Measurements from ENCODE around the gene NECTIN2.
"Not testable (repeated sequence)": the region's sequence is repeated elsewhere in the genome, so short reads cannot be mapped to it uniquely, and the experiment has no call there.

NECTIN2 gene

GRCh38 chr19:44903216-44903601, 57.1 kb downstream of the NECTIN2 start:
- Mint-ChIP-seq H3K4me3 (no peak overlapping the region), H3K36me3 (peaks cover 60% of the 10 kb centered on the region), H3K27ac (no peak overlapping the region), H3K4me1 (peaks cover 15% of the 10 kb centered on the region), H3K9me3 (no peaks in the 10 kb centered on the region)
- DNase-seq (ENCODE audit: low spot score in 2 of 2), result no peak
- ATAC-seq, result no peak

GRCh38 chr19:44903602-44904425, 57.7 kb downstream of the NECTIN2 start:
- peak; percentile 86 to 90 for DNase-seq (ENCODE audit: low spot score in 2 of 2)
- H3K4me1 Mint-ChIP-seq, result peaks cover 15% of the 10 kb centered on the region
- H3K4me3 Mint-ChIP-seq, result no peak overlapping the region
- ATAC-seq, result peak; percentile 66
- peaks cover 55% of the 10 kb centered on the region for H3K36me3 Mint-ChIP-seq
- H3K27ac Mint-ChIP-seq, result no peak overlapping the region
- H3K9me3 Mint-ChIP-seq, result no peaks in the 10 kb centered on the region

- H3K36me3 Mint-ChIP-seq, result peaks cover 50% of the 10 kb centered on the region
- ATAC-seq (no peak), DNase-seq (ENCODE audit: low spot score in 2 of 2) (no peak)
- no peak overlapping the region for H3K27ac Mint-ChIP-seq
- H3K4me3 Mint-ChIP-seq, result no peak overlapping the region
- peaks cover 15% of the 10 kb centered on the region for H3K4me1 Mint-ChIP-seq
- H3K9me3 Mint-ChIP-seq, result no peaks in the 10 kb centered on the region
Measured at GRCh38 chr19:44904426-44904994, 58.4 kb downstream of the NECTIN2 start.

- H3K36me3 Mint-ChIP-seq, result peaks cover 39% of the 10 kb centered on the region
- peaks cover 15% of the 10 kb centered on the region for H3K4me1 Mint-ChIP-seq
- peak within 1 kb of the TSS; percentile 3 for H3K4me3 Mint-ChIP-seq
- no peak within 1 kb of the TSS for H3K27ac Mint-ChIP-seq
- H3K9me3 Mint-ChIP-seq, result no peaks in the 10 kb centered on the region
- DNase-seq (ENCODE audit: low spot score in 2 of 2) (no peak), ATAC-seq (no peak)
Measured at GRCh38 chr19:44905437-44906160, 59.5 kb downstream of the NECTIN2 start, which contains the start of gene APOE. Gene APOE (plus strand): TSS chr19:44905796. CDS start chr19:44906625, 829 bp downstream.

- ATAC-seq (no peak), DNase-seq (ENCODE audit: low spot score in 2 of 2) (no peak)
- Mint-ChIP-seq H3K4me3 (no peak overlapping the region), H3K36me3 (peaks cover 19% of the 10 kb centered on the region), H3K27ac (no peak overlapping the region), H3K4me1 (peaks cover 12% of the 10 kb centered on the region), H3K9me3 (no peaks in the 10 kb centered on the region)
Measured at GRCh38 chr19:44907613-44908012, 61.5 kb downstream of the NECTIN2 start.

- Mint-ChIP-seq H3K4me1 (peaks cover 16% of the 10 kb centered on the region), H3K9me3 (no peaks in the 10 kb centered on the region)
Measured at GRCh38 chr19:44908074-44908835, 62.2 kb downstream of the NECTIN2 start.

GRCh38 chr19:44908836-44909261, 62.8 kb downstream of the NECTIN2 start:
- ATAC-seq, result no peak
- peaks cover 22% of the 10 kb centered on the region for H3K4me1 Mint-ChIP-seq
- H3K9me3 Mint-ChIP-seq, result no peaks in the 10 kb centered on the region
- H3K36me3 Mint-ChIP-seq, result peaks cover 12% of the 10 kb centered on the region
- H3K27ac Mint-ChIP-seq, result no peak overlapping the region
- DNase-seq (ENCODE audit: low spot score in 2 of 2), result no peak
- no peak overlapping the region for H3K4me3 Mint-ChIP-seq

More at GRCh38 chr19:44908074-44908835, 62.2 kb downstream of the NECTIN2 start:
- H3K27ac Mint-ChIP-seq, result no peak overlapping the region
- DNase-seq (ENCODE audit: low spot score in 2 of 2) (no peak), ATAC-seq (no peak)
- H3K4me3 Mint-ChIP-seq, result no peak overlapping the region
- peaks cover 18% of the 10 kb centered on the region for H3K36me3 Mint-ChIP-seq

- Mint-ChIP-seq H3K4me3 (no peak overlapping the region), H3K4me1 (peaks cover 30% of the 10 kb centered on the region), H3K27ac (no peak overlapping the region), H3K9me3 (no peaks in the 10 kb centered on the region), H3K36me3 (peaks cover 6% of the 10 kb centered on the region)
- DNase-seq (ENCODE audit: low spot score in 2 of 2) (no peak), ATAC-seq (no peak)
Measured at GRCh38 chr19:44909775-44910174, 63.7 kb downstream of the NECTIN2 start.

- H3K36me3 Mint-ChIP-seq; H3K4me3 Mint-ChIP-seq; DNase-seq (ENCODE audit: low spot score in 2 of 2): not testable (repeated sequence)
Measured at GRCh38 chr19:44911896-44912295, 65.8 kb downstream of the NECTIN2 start.

GRCh38 chr19:44912854-44913253, 66.8 kb downstream of the NECTIN2 start:
- H3K4me1 Mint-ChIP-seq, result peaks cover 23% of the 10 kb centered on the region
- ATAC-seq, result no peak
- H3K4me3 Mint-ChIP-seq, result peak overlapping the region; percentile 96
- DNase-seq (ENCODE audit: low spot score in 2 of 2), result no peak
- H3K36me3 Mint-ChIP-seq, result peaks cover 6% of the 10 kb centered on the region
- no peaks in the 10 kb centered on the region for H3K9me3 Mint-ChIP-seq
- no peak overlapping the region for H3K27ac Mint-ChIP-seq

More at GRCh38 chr19:44911896-44912295, 65.8 kb downstream of the NECTIN2 start:
- not testable (repeated sequence) for ATAC-seq, H3K27ac Mint-ChIP-seq, H3K9me3 Mint-ChIP-seq
- peaks cover 23% of the 10 kb centered on the region for H3K4me1 Mint-ChIP-seq

GRCh38 chr19:44913512-44914432, 67.7 kb downstream of the NECTIN2 start:
- Mint-ChIP-seq H3K4me1 (peaks cover 23% of the 10 kb centered on the region), H3K4me3 (peak overlapping the region; percentile 96), H3K27ac (peak overlapping the region; percentile 95)

GRCh38 chr19:44914433-44915206, 68.5 kb downstream of the NECTIN2 start, which contains the start of gene APOC1:
Gene APOC1 (plus strand): TSS chr19:44914608. CDS start chr19:44914892, 284 bp downstream.
- ATAC-seq (peak; percentile 97), DNase-seq (ENCODE audit: low spot score in 2 of 2) (peak; percentile 71 to 87)
- Mint-ChIP-seq H3K27ac (peak within 1 kb of the TSS; percentile 95), H3K4me1 (peaks cover 23% of the 10 kb centered on the region), H3K4me3 (peak within 1 kb of the TSS; percentile 96)
- H3K9me3 Mint-ChIP-seq, H3K36me3 Mint-ChIP-seq: not testable (repeated sequence)

More at GRCh38 chr19:44913512-44914432, 67.7 kb downstream of the NECTIN2 start:
- H3K36me3 Mint-ChIP-seq; H3K9me3 Mint-ChIP-seq; ATAC-seq; DNase-seq (ENCODE audit: low spot score in 2 of 2): not testable (repeated sequence)

GRCh38 chr19:44924243-44924725, 78.2 kb downstream of the NECTIN2 start:
- H3K4me3 Mint-ChIP-seq, result no peak overlapping the region
- H3K9me3 Mint-ChIP-seq, result no peaks in the 10 kb centered on the region
- ATAC-seq (no peak), DNase-seq (ENCODE audit: low spot score in 2 of 2) (no peak)
- no peak overlapping the region for H3K27ac Mint-ChIP-seq
- peaks cover 14% of the 10 kb centered on the region for H3K4me1 Mint-ChIP-seq
- peaks cover 5% of the 10 kb centered on the region for H3K36me3 Mint-ChIP-seq

Measured in stimulated activated effector memory CD8-positive, alpha-beta T cell treated with anti-CD3 and anti-CD28 coated beads, Interleukin-12 subunit alpha, Interleukin-12 subunit beta, amount 100 ng/mL, for 72 hours (primary cell).